H9 (cell line): ENCODE results near the gene PET100. TPM values are rescaled to one million over a fixed set of nuclear protein-coding genes. Genes with fewer than 3 reads are reported as not detected.

Experiments used
- DNase-seq: peaks from one replicate; pipeline ENCODE4 v3.0.0-alpha.2; 2017
- H2AFZ ChIP-seq: one replicate; pipeline ENCODE4 v1.6.1; 2013; ENCODE audit warnings: mild to moderate bottlenecking, low read length, control low read depth, moderate library complexity
- H2AK5ac ChIP-seq: 2 replicates; pipeline ENCODE4 v1.6.1; 2013; ENCODE audit warnings: low read length, control low read depth, mixed read lengths; ENCODE audit not compliant: insufficient read length
- H2BK120ac ChIP-seq: one replicate; pipeline ENCODE4 v1.6.1; 2013; ENCODE audit warnings: low read depth, mild to moderate bottlenecking, low read length, control low read depth, inconsistent platforms; ENCODE audit not compliant: poor library complexity, severe bottlenecking
- H2BK12ac ChIP-seq: 2 replicates; pipeline ENCODE4 v1.6.1; 2013; ENCODE audit warnings: low read length, control low read depth, mixed read lengths, low read depth; ENCODE audit not compliant: insufficient read length
- H2BK15ac ChIP-seq: 2 replicates; pipeline ENCODE4 v1.6.1; 2013; ENCODE audit warnings: low read depth, low read length, control low read depth
- H2BK20ac ChIP-seq: one replicate; pipeline ENCODE4 v1.6.1; 2013; ENCODE audit warnings: low read depth, mild to moderate bottlenecking, low read length, control low read depth, inconsistent platforms; ENCODE audit not compliant: poor library complexity, severe bottlenecking
- H2BK5ac ChIP-seq: 2 replicates; pipeline ENCODE4 v1.6.1; 2013; ENCODE audit warnings: low read length, control low read depth, mixed read lengths; ENCODE audit not compliant: insufficient read length
- H3K14ac ChIP-seq: 2 replicates; pipeline ENCODE4 v1.6.1; 2013; ENCODE audit warnings: low read length, control low read depth; ENCODE audit not compliant: insufficient read depth
- H3K18ac ChIP-seq: 2 replicates; pipeline ENCODE4 v1.6.1; 2013; ENCODE audit warnings: low read depth, mild to moderate bottlenecking, mixed read lengths, low read length, control low read depth; ENCODE audit not compliant: insufficient read length
- H3K23ac ChIP-seq: 2 replicates; pipeline ENCODE4 v1.6.1; 2013; ENCODE audit warnings: low read length, control low read depth, mixed read lengths, low read depth; ENCODE audit not compliant: insufficient read length
- H3K23me2 ChIP-seq: 2 replicates; pipeline ENCODE4 v1.6.1; 2013; ENCODE audit warnings: low read depth, mild to moderate bottlenecking, mixed read lengths, low read length, control low read depth; ENCODE audit not compliant: insufficient read length, poor library complexity, severe bottlenecking
- H3K27ac ChIP-seq: 2 replicates; pipeline ENCODE4 v1.5.1; 2013; ENCODE audit warnings: low read length, control low read depth, mixed read lengths, low read depth; ENCODE audit not compliant: insufficient read length
- H3K27me3 ChIP-seq: 2 replicates; pipeline ENCODE4 v1.6.1; 2013; ENCODE audit warnings: low read length, control low read depth, inconsistent platforms; ENCODE audit not compliant: insufficient read depth
- H3K4ac ChIP-seq: 2 replicates; pipeline ENCODE4 v1.6.1; 2013; ENCODE audit warnings: low read depth, mild to moderate bottlenecking, control low read depth, inconsistent platforms, low read length, moderate library complexity
- H3K4me1 ChIP-seq: 2 replicates; pipeline ENCODE4 v1.6.1; 2013; ENCODE audit warnings: low read length, control low read depth, inconsistent platforms; ENCODE audit not compliant: insufficient read depth
- H3K4me2 ChIP-seq: 2 replicates; pipeline ENCODE4 v1.6.1; 2013; ENCODE audit warnings: low read length, control low read depth, mixed read lengths; ENCODE audit not compliant: insufficient read length, insufficient read depth
- H3K56ac ChIP-seq: 2 replicates; pipeline ENCODE4 v1.6.1; 2013; ENCODE audit warnings: low read depth, mild to moderate bottlenecking, mixed read lengths, low read length, control low read depth; ENCODE audit not compliant: insufficient read length
- H3K79me1 ChIP-seq: 2 replicates; pipeline ENCODE4 v1.6.1; 2013; ENCODE audit warnings: low read depth, mild to moderate bottlenecking, moderate library complexity, low read length, control low read depth, inconsistent platforms; ENCODE audit not compliant: insufficient read depth, poor library complexity, severe bottlenecking
- H3K79me2 ChIP-seq: 2 replicates; pipeline ENCODE4 v1.6.1; 2013; ENCODE audit warnings: low read length, control low read depth, inconsistent platforms; ENCODE audit not compliant: insufficient read depth
- H3K9ac ChIP-seq: 2 replicates; pipeline ENCODE4 v1.6.1; 2013; ENCODE audit warnings: low read length, control low read depth, mixed read lengths; ENCODE audit not compliant: insufficient read length; ENCODE audit errors: extremely low read depth
- H3K9me3 ChIP-seq: one replicate; pipeline ENCODE4 v1.6.1; 2013; ENCODE audit warnings: low read depth, low read length, inconsistent platforms; ENCODE audit not compliant: control insufficient read depth
- H3T11ph ChIP-seq: one replicate; pipeline ENCODE4 v1.6.1; 2013; ENCODE audit warnings: mild to moderate bottlenecking, low read length, control low read depth, inconsistent platforms
- H4K20me1 ChIP-seq: one replicate; pipeline ENCODE4 v1.6.1; 2013; ENCODE audit not compliant: control insufficient read depth, insufficient read length, insufficient read depth
- H4K5ac ChIP-seq: 2 replicates; pipeline ENCODE4 v1.6.1; 2013; ENCODE audit warnings: low read depth, mild to moderate bottlenecking, mixed read lengths, low read length, control low read depth; ENCODE audit not compliant: insufficient read length
- H4K8ac ChIP-seq: replicated peaks from 2 replicates; pipeline ENCODE4 v1.6.1; 2013; ENCODE audit warnings: low read length, control low read depth, mixed read lengths, low read depth; ENCODE audit not compliant: insufficient read length
- H4K91ac ChIP-seq: 2 replicates; pipeline ENCODE4 v1.6.1; 2013; ENCODE audit warnings: low read depth, mild to moderate bottlenecking, moderate library complexity, mixed read lengths, low read length, control low read depth; ENCODE audit not compliant: insufficient read length
- H3K27ac Mint-ChIP-seq, 3 experiments: 2 replicates in 2 of 3; 3 replicates in 1 of 3; pipeline ENCODE4 v1.8.0; 2020 to 2021; ENCODE audit warnings: mixed read lengths in 3 of 3, mild to moderate bottlenecking in 1 of 3, moderate library complexity in 1 of 3
- H3K27me3 Mint-ChIP-seq: 2 replicates; pipeline ENCODE4 v1.8.0; 2021; ENCODE audit warnings: low read depth, mild to moderate bottlenecking, moderate library complexity, mixed read lengths
- H3K36me3 Mint-ChIP-seq, 3 experiments: 2 replicates in 2 of 3; 3 replicates in 1 of 3; pipeline ENCODE4 v1.8.0; 2020 to 2021; ENCODE audit warnings: low read depth in 3 of 3, mixed read lengths in 3 of 3; ENCODE audit not compliant: insufficient read depth in 1 of 3
- H3K4me1 Mint-ChIP-seq, 2 experiments: 2 replicates each; pipeline ENCODE4 v1.8.0; 2020; ENCODE audit warnings: mixed read lengths in 2 of 2
- H3K4me3 Mint-ChIP-seq, 2 experiments: 2 replicates in 1 of 2; 3 replicates in 1 of 2; pipeline ENCODE4 v1.8.0; 2020 to 2021; ENCODE audit warnings: mild to moderate bottlenecking in 2 of 2, mixed read lengths in 2 of 2, moderate library complexity in 1 of 2
- H3K9me3 Mint-ChIP-seq, 2 experiments: 2 replicates in 1 of 2; 3 replicates in 1 of 2; pipeline ENCODE4 v1.8.0; 2020; ENCODE audit warnings: mild to moderate bottlenecking in 2 of 2, mixed read lengths in 2 of 2, moderate library complexity in 1 of 2
- WGBS: extraction: QIAGEN DNeasy Blood & Tissue Kit; methylation state at CpG from one replicate; pipeline ENCODE4 v1.1.7; 2013; ENCODE audit warnings: missing lambda C conversion rate, low lambda C conversion rate, mixed read lengths; ENCODE audit not compliant: insufficient read length; ENCODE audit errors: extremely low coverage; 5-methylcytosine and 5-hydroxymethylcytosine counted together
- total RNA-seq: library from RNA; stranded (reverse); gene quantifications from 2 replicates; pipeline ENCODE4 v1.2.1, GENCODE V29; 2021
- TF ChIP-seq, protein P1 (sequence below): fragments of 200-600 bp; sonication (generic); conservative IDR thresholded peaks from 3 replicates; pipeline ENCODE4 v1.8.0; 2021; ENCODE audit warnings: antibody characterized with exemption, mild to moderate bottlenecking

Gene PET100
- total RNA-seq, 1 experiment from 2014 or later: 129 TPM

- H4K8ac ChIP-seq: no peak overlapping the region
- H2BK12ac ChIP-seq: no peak overlapping the region
- no peaks in the 10 kb centered on the region for H3K4me1 ChIP-seq
- H2BK120ac ChIP-seq: no peak overlapping the region
- H4K91ac ChIP-seq: no peak overlapping the region
- no CpG with 5 or more reads among the region's 39 CpGs for WGBS
- TF ChIP-seq, protein P1, sequence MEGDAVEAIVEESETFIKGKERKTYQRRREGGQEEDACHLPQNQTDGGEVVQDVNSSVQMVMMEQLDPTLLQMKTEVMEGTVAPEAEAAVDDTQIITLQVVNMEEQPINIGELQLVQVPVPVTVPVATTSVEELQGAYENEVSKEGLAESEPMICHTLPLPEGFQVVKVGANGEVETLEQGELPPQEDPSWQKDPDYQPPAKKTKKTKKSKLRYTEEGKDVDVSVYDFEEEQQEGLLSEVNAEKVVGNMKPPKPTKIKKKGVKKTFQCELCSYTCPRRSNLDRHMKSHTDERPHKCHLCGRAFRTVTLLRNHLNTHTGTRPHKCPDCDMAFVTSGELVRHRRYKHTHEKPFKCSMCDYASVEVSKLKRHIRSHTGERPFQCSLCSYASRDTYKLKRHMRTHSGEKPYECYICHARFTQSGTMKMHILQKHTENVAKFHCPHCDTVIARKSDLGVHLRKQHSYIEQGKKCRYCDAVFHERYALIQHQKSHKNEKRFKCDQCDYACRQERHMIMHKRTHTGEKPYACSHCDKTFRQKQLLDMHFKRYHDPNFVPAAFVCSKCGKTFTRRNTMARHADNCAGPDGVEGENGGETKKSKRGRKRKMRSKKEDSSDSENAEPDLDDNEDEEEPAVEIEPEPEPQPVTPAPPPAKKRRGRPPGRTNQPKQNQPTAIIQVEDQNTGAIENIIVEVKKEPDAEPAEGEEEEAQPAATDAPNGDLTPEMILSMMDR: no peak
- H3T11ph ChIP-seq: no peak overlapping the region
- H2BK5ac ChIP-seq: no peak overlapping the region
- no peak overlapping the region for H2BK15ac ChIP-seq
- H3K4me2 ChIP-seq: no peak overlapping the region
- H2BK20ac ChIP-seq: no peak overlapping the region
- no peak overlapping the region for H3K4me3 Mint-ChIP-seq
- no peaks in the 10 kb centered on the region for H3K9me3 ChIP-seq
- no peak overlapping the region for H3K9ac ChIP-seq
- no peak for DNase-seq
- H3K56ac ChIP-seq: no peak overlapping the region
- H3K9me3 Mint-ChIP-seq: no peaks in the 10 kb centered on the region; a peak in 2 of 5 replicates
- no peak overlapping the region for H3K18ac ChIP-seq
- no peak overlapping the region for H3K23ac ChIP-seq
- no peak overlapping the region for H3K14ac ChIP-seq
- peaks cover 17% of the 10 kb centered on the region; the same call in 1 of the 2 replicates for H3K79me2 ChIP-seq
- H3K27ac Mint-ChIP-seq: no peak overlapping the region
- peaks cover 5% of the 10 kb centered on the region for H3K23me2 ChIP-seq
- peaks cover 7 to 9% of the 10 kb centered on the region in 2 experiments for H3K4me1 Mint-ChIP-seq
- no peaks in the 10 kb centered on the region for H3K27me3 Mint-ChIP-seq
- H2AFZ ChIP-seq: no peak overlapping the region
- H3K27me3 ChIP-seq: peaks cover 2% of the 10 kb centered on the region; the same call in 1 of the 2 replicates
- peaks cover 22 to 48% (median 33%) of the 10 kb centered on the region in 3 experiments; a peak in 6 of 7 replicates for H3K36me3 Mint-ChIP-seq
- no peak overlapping the region for H3K4ac ChIP-seq
- H4K20me1 ChIP-seq: no peaks in the 10 kb centered on the region
- H2AK5ac ChIP-seq: no peak overlapping the region
- H3K27ac ChIP-seq: no peak overlapping the region
- H3K79me1 ChIP-seq: peaks cover 17% of the 10 kb centered on the region
- no peak overlapping the region for H4K5ac ChIP-seq
Observed at GRCh38 chr19:7623725-7624603, 5.6 kb upstream of the PET100 start.
